WTC11 (cell line): ENCODE data around the gene RPL35A. TPM values are rescaled to one million over a fixed set of nuclear protein-coding genes. Genes with fewer than 3 reads are reported as not detected.

Source experiments
- ATAC-seq: fragments of 200-7000 bp; cut with Tn5 transposase; 2 replicates; pipeline ENCODE4 v1.10.0; 2021; ENCODE audit warnings: mild to moderate bottlenecking, moderate library complexity
- CTCF ChIA-PET: fragments of 300-600 bp; sonication (Branson Sonifier 250); formaldehyde crosslinking; loops from one replicate; lab custom pipeline; 2021; ENCODE audit warnings: antibody characterized with exemption; lab: Charles Lee
- POLR2A ChIA-PET: fragments of 350-600 bp; sonication (Branson Sonifier 250); formaldehyde crosslinking; loops from one replicate; lab custom pipeline; 2021; ENCODE audit warnings: antibody characterized with exemption; lab: Charles Lee
- DNase-seq: peaks from one replicate; pipeline ENCODE4 v3.0.0; 2021; ENCODE audit warnings: low spot score
- H3K27ac Mint-ChIP-seq: 2 replicates; pipeline ENCODE4 v1.8.0; 2021; ENCODE audit warnings: mixed read lengths
- H3K27me3 Mint-ChIP-seq: 2 replicates; pipeline ENCODE4 v1.8.0; 2021; ENCODE audit warnings: low read depth, mild to moderate bottlenecking, moderate library complexity, mixed read lengths
- H3K36me3 Mint-ChIP-seq: 2 replicates; pipeline ENCODE4 v1.8.0; 2021; ENCODE audit warnings: mixed read lengths
- H3K4me1 Mint-ChIP-seq: 2 replicates; pipeline ENCODE4 v1.8.0; 2022; ENCODE audit warnings: mixed read lengths
- H3K4me3 Mint-ChIP-seq: 2 replicates; pipeline ENCODE4 v1.8.0; 2021; ENCODE audit warnings: mild to moderate bottlenecking, moderate library complexity, mixed read lengths
- H3K9me3 Mint-ChIP-seq: 2 replicates; pipeline ENCODE4 v1.8.0; 2021; ENCODE audit warnings: mixed read lengths
- ATF1 ChIP-seq: sonication (generic); formaldehyde crosslinking; IDR thresholded peaks from 2 replicates; pipeline ENCODE4 v1.8.1; 2023; ENCODE audit warnings: mild to moderate bottlenecking, moderate library complexity, missing genetic modification reagents
- ESRRA ChIP-seq: sonication (generic); formaldehyde crosslinking; IDR thresholded peaks from 2 replicates; pipeline ENCODE4 v1.8.1; 2022; ENCODE audit warnings: mild to moderate bottlenecking, missing genetic modification reagents, borderline replicate concordance
- FOXK1 ChIP-seq: sonication (generic); formaldehyde crosslinking; IDR thresholded peaks from 2 replicates; pipeline ENCODE4 v1.8.0; 2022; ENCODE audit warnings: mild to moderate bottlenecking, moderate library complexity, missing genetic modification reagents
- GTF2I ChIP-seq: fragments of 250-450 bp; sonication (Bioruptor Pico); conservative IDR thresholded peaks from 2 replicates; pipeline ENCODE4 v1.4.0; 2021; ENCODE audit warnings: mild to moderate bottlenecking
- NFATC4 ChIP-seq: fragments of 250-450 bp; sonication (Bioruptor Pico); IDR thresholded peaks from 2 replicates; pipeline ENCODE4 v1.9.0; 2021; ENCODE audit warnings: mild to moderate bottlenecking
- PRRX2 ChIP-seq: fragments of 250-450 bp; sonication (Bioruptor Pico); IDR thresholded peaks from 2 replicates; pipeline ENCODE4 v1.8.0; 2021; ENCODE audit warnings: mild to moderate bottlenecking
- SP1 ChIP-seq: sonication (generic); formaldehyde crosslinking; conservative IDR thresholded peaks from 2 replicates; pipeline ENCODE4 v1.8.1; 2022; ENCODE audit warnings: missing genetic modification reagents
- TCF7 ChIP-seq: sonication (generic); formaldehyde crosslinking; IDR thresholded peaks from 2 replicates; pipeline ENCODE4 v1.8.0; 2022; ENCODE audit warnings: mild to moderate bottlenecking, low read depth, missing genetic modification reagents, moderate library complexity
- TEAD4 ChIP-seq: sonication (generic); formaldehyde crosslinking; IDR thresholded peaks from 2 replicates; pipeline ENCODE4 v1.8.0; 2022; ENCODE audit warnings: mild to moderate bottlenecking, missing genetic modification reagents
- ZBTB21 ChIP-seq: sonication (generic); formaldehyde crosslinking; IDR thresholded peaks from 2 replicates; pipeline ENCODE4 v1.8.1; 2023; ENCODE audit warnings: mild to moderate bottlenecking, missing genetic modification reagents, borderline replicate concordance
- ZNF317 ChIP-seq: sonication (generic); formaldehyde crosslinking; IDR thresholded peaks from 2 replicates; pipeline ENCODE4 v1.8.1; 2023; ENCODE audit warnings: low read depth, mild to moderate bottlenecking, moderate library complexity, missing genetic modification reagents, borderline replicate concordance
- total RNA-seq: library from RNA; stranded (reverse); gene quantifications from 3 replicates; pipeline ENCODE4 v1.2.3, GENCODE V29; 2021
- TF ChIP-seq, protein P1 (sequence below): sonication (generic); formaldehyde crosslinking; IDR thresholded peaks from 2 replicates; pipeline ENCODE4 v1.8.0; 2022; ENCODE audit warnings: mild to moderate bottlenecking, missing genetic modification reagents
- TF ChIP-seq, protein P2 (sequence below): sonication (generic); formaldehyde crosslinking; IDR thresholded peaks from 2 replicates; pipeline ENCODE4 v1.8.1; 2022; ENCODE audit warnings: mild to moderate bottlenecking, missing genetic modification reagents, moderate library complexity, borderline replicate concordance
- TF ChIP-seq, protein P3 (sequence below): fragments of 250-450 bp; sonication (Bioruptor Pico); IDR thresholded peaks from 2 replicates; pipeline ENCODE4 v2.1.2; 2022; ENCODE audit warnings: mild to moderate bottlenecking, moderate library complexity
- TF ChIP-seq, protein P4 (sequence below): sonication (generic); formaldehyde crosslinking; IDR thresholded peaks from 2 replicates; pipeline ENCODE4 v1.8.0; 2023; ENCODE audit warnings: mild to moderate bottlenecking, missing genetic modification reagents
- TF ChIP-seq, protein P5 (sequence below): fragments of 200-600 bp; IDR thresholded peaks from 2 replicates; pipeline ENCODE4 v1.8.0; 2022; ENCODE audit warnings: antibody characterized with exemption

The RPL35A gene
- total RNA-seq, 1 experiment from 2014 or later = 1,384 TPM

DNA sequence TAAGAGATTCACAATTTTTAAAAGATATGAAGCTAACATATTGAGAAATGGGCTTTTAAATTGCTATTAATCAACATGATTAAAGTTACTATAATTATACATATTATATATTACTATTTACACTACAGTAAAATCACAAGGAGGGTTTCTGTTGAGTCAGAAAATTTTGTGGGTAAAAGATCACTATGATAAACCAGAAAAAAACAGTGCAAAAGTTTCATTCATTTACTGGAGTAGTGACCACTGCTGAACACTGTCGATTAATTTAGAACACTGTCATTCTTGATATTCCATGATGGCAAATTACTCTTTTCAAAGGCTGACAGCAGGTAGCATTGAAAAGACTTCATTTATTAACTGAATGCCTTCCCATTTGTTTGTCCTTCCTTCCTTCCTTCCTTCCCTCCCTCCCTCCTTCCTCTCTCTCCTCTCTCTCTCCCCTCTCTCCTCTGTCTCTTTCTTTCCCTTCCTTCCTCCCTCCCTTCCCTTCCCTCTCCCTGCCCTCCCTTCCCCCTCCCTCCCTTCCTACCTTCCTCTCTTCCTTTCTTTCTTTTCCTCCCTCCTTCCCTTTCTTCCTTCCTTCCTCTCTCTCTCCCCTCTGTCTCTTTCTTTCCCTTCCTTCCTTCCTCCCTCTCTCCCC, 9.1 kb upstream of the RPL35A start:
- ChIA-PET CTCF (no interaction called here), POLR2A (no interaction called here)
- DNase-seq = no peak
- Mint-ChIP-seq H3K27ac (no peak overlapping the region), H3K4me3 (no peak overlapping the region), H3K36me3 (no peaks in the 10 kb centered on the region), H3K4me1 (peaks cover 5% of the 10 kb centered on the region; the same call in 1 of the 2 replicates), H3K27me3 (no peaks in the 10 kb centered on the region), H3K9me3 (no peaks in the 10 kb centered on the region)
- TF ChIP-seq PRRX2 (CRISPR knock-in tag) = no peak
- TF ChIP-seq FOXK1 (CRISPR knock-in tag) = no peak
- TF ChIP-seq, protein P1, sequence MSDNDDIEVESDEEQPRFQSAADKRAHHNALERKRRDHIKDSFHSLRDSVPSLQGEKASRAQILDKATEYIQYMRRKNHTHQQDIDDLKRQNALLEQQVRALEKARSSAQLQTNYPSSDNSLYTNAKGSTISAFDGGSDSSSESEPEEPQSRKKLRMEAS (CRISPR knock-in tag) = no peak
- no peak for TF ChIP-seq ATF1 (CRISPR knock-in tag)
- TF ChIP-seq, protein P2, sequence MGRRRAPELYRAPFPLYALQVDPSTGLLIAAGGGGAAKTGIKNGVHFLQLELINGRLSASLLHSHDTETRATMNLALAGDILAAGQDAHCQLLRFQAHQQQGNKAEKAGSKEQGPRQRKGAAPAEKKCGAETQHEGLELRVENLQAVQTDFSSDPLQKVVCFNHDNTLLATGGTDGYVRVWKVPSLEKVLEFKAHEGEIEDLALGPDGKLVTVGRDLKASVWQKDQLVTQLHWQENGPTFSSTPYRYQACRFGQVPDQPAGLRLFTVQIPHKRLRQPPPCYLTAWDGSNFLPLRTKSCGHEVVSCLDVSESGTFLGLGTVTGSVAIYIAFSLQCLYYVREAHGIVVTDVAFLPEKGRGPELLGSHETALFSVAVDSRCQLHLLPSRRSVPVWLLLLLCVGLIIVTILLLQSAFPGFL (CRISPR knock-in tag) = no peak
- TF ChIP-seq ESRRA = no peak
- no peak for TF ChIP-seq NFATC4 (CRISPR knock-in tag)
- no peak for TF ChIP-seq TEAD4 (CRISPR knock-in tag)
- TF ChIP-seq, protein P3, sequence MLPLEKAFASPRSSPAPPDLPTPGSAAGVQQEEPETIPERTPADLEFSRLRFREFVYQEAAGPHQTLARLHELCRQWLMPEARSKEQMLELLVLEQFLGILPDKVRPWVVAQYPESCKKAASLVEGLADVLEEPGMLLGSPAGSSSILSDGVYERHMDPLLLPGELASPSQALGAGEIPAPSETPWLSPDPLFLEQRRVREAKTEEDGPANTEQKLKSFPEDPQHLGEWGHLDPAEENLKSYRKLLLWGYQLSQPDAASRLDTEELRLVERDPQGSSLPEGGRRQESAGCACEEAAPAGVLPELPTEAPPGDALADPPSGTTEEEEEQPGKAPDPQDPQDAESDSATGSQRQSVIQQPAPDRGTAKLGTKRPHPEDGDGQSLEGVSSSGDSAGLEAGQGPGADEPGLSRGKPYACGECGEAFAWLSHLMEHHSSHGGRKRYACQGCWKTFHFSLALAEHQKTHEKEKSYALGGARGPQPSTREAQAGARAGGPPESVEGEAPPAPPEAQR = no peak
- TF ChIP-seq, protein P4, sequence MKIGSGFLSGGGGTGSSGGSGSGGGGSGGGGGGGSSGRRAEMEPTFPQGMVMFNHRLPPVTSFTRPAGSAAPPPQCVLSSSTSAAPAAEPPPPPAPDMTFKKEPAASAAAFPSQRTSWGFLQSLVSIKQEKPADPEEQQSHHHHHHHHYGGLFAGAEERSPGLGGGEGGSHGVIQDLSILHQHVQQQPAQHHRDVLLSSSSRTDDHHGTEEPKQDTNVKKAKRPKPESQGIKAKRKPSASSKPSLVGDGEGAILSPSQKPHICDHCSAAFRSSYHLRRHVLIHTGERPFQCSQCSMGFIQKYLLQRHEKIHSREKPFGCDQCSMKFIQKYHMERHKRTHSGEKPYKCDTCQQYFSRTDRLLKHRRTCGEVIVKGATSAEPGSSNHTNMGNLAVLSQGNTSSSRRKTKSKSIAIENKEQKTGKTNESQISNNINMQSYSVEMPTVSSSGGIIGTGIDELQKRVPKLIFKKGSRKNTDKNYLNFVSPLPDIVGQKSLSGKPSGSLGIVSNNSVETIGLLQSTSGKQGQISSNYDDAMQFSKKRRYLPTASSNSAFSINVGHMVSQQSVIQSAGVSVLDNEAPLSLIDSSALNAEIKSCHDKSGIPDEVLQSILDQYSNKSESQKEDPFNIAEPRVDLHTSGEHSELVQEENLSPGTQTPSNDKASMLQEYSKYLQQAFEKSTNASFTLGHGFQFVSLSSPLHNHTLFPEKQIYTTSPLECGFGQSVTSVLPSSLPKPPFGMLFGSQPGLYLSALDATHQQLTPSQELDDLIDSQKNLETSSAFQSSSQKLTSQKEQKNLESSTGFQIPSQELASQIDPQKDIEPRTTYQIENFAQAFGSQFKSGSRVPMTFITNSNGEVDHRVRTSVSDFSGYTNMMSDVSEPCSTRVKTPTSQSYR (CRISPR knock-in tag) = no peak
- no peak for TF ChIP-seq ZNF317 (CRISPR knock-in tag)
- no peak for TF ChIP-seq TCF7
- no peak for TF ChIP-seq GTF2I (CRISPR knock-in tag)
- TF ChIP-seq ZBTB21 (CRISPR knock-in tag) = no peak
- no peak for ATAC-seq

DNA sequence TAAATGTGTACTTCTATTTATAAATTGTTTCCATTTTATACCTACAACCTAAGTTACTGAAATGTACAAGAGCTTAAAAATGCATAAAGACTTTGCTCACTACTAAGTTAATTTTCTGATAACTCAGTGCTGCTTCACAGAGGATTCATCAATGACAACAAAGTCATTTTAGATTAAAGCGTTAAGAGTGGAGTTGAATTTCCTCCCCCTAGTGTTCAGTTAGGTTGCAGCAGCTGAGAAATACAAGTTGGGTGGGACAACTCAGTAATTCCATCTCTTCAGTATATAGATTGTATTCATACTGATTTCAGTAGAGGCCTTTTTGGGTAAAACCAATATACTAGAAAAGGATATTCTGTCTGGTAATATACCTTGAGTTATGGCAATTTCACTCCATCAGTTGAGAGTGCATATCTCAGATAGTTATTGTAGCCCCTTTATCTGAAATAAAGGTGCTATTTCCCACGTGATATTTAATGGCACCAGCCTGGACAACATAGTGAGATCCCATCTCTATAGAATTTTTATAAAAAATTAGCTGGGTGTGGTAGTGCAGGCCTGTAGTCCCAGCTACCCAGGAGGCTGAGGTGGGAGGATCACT, 6.9 kb upstream of the RPL35A start:
- ChIA-PET CTCF (interaction anchor here (0.6 to 1.4 kb wide), 4 partner anchors 17 to 172 kb away, joined by 3 to 8 read pairs (median 5); no protein-coding TSS in a partner anchor), POLR2A (no interaction called here)
- Mint-ChIP-seq H3K4me3 (no peak overlapping the region), H3K27ac (no peak overlapping the region), H3K36me3 (no peaks in the 10 kb centered on the region), H3K9me3 (no peaks in the 10 kb centered on the region), H3K27me3 (no peaks in the 10 kb centered on the region), H3K4me1 (no peaks in the 10 kb centered on the region)
- ATAC-seq = peak; percentile 66
- DNase-seq = no peak
- TF ChIP-seq, protein P5, sequence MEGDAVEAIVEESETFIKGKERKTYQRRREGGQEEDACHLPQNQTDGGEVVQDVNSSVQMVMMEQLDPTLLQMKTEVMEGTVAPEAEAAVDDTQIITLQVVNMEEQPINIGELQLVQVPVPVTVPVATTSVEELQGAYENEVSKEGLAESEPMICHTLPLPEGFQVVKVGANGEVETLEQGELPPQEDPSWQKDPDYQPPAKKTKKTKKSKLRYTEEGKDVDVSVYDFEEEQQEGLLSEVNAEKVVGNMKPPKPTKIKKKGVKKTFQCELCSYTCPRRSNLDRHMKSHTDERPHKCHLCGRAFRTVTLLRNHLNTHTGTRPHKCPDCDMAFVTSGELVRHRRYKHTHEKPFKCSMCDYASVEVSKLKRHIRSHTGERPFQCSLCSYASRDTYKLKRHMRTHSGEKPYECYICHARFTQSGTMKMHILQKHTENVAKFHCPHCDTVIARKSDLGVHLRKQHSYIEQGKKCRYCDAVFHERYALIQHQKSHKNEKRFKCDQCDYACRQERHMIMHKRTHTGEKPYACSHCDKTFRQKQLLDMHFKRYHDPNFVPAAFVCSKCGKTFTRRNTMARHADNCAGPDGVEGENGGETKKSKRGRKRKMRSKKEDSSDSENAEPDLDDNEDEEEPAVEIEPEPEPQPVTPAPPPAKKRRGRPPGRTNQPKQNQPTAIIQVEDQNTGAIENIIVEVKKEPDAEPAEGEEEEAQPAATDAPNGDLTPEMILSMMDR = peak; percentile 31
- TF ChIP-seq SP1 (CRISPR knock-in tag) = no peak
